ENCODE measurements around the gene KRTAP20-3.

Gene KRTAP20-3

DNA sequence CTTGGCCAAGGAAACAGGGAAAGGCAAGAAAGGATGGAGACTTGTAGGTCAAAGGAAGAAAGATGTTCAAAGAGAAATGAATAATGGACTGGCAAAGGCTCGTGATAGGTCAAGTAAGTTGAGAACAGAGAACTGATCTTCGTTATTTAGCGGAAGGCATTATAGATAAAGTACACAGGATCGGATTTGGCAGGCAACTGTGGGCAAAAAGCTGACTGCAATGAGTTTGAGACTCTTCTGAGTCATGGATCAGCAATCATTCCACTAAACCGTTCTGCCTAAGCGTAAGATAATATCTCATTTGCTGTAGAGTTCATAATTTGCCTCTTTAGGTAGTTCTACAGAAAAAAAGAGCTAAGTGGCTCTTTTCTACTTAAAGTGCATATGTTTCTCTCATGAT is 41.8 kb downstream of the KRTAP20-3 start:
- DNase-seq (ENCODE audit: low read depth), result no peak

DNA sequence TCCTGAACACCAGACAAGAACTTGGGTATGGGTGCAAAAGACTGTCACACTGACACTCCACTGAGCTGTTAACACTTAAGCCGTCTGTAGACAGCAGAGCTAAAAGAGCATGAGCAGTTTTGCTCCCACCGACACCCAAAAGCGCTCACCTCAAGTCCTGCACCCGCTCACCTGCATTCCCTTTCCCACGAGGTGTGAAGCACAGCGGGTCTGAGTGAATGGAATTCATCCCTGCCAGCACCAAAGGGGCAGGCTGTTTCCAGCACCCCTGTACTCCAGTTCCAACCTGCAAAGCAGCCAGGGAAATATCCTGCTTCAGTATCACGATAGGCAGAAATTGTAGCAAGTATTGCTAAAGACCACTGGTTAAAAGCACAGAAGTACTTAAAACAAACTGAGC is 47.2 kb downstream of the KRTAP20-3 start:
- DNase-seq (ENCODE audit: low read depth), result no peak

Data from HS-5 (cell line).